ENCODE measurements around the gene CCDC66.

Gene CCDC66

DNA sequence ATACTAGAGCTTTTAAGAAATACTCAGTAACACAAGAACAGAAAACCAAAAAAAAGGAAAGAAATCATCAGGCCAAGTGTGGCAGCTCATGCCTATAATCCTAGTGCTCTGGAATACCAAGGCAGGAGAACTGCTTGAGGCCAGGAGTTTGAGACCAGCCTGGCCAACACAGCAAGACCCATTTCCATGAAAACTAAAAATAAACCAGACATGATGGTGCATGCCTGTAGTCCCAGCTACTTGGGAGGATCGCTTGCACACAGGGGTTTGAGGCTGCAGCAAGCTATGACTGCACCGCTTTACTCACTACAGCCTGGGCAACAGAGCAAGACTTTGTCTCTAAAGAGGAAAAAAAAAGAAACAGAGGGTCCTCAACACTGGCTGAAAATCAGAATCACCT is 107.8 kb downstream of the CCDC66 start:
- Histone ChIP-seq H3K27ac (ENCODE audit: low read length, poor library complexity, severe bottlenecking) (no peak overlapping the region), H3K14ac (ENCODE audit: low read length in 2 of 2) (no peak overlapping the region), H3K79me1 (replicated peaks; ENCODE audit: low read length, poor library complexity, severe bottlenecking) (peaks cover 12% of the 10 kb centered on the region), H3K4me3 (ENCODE audit: insufficient read depth in 1 of 2, low read depth in 1 of 2, low read length in 2 of 2) (no peak overlapping the region), H3K18ac (ENCODE audit: low read depth in 1 of 2, low read length in 2 of 2) (no peak overlapping the region), H4K8ac (ENCODE audit: low read length) (no peak overlapping the region), H2AFZ (ENCODE audit: low read depth, low read length) (no peak overlapping the region), H3K9me3 (ENCODE audit: control insufficient read depth, low read length) (no peaks in the 10 kb centered on the region), H2BK5ac (ENCODE audit: low read depth, low read length, poor library complexity, severe bottlenecking) (no peak overlapping the region), H2AK5ac (ENCODE audit: low read length, severe bottlenecking) (no peak overlapping the region), H2BK12ac (ENCODE audit: low read length in 2 of 2) (no peak overlapping the region), H2BK15ac (ENCODE audit: low read depth, poor library complexity, severe bottlenecking) (no peak overlapping the region), H3K36me3 (ENCODE audit: control insufficient read depth in 1 of 2, insufficient read depth in 2 of 2, low read depth in 1 of 2, low read length in 2 of 2) (peaks cover 28 to 97% of the 10 kb centered on the region in 2 experiments), H3K4ac (ENCODE audit: low read depth in 1 of 2, low read length in 2 of 2) (no peak overlapping the region), H4K91ac (ENCODE audit: low read length) (no peak overlapping the region), H3K27me3 (ENCODE audit: control insufficient read depth in 1 of 2, insufficient read depth in 1 of 2, low read length in 2 of 2) (no peaks in the 10 kb centered on the region), H2BK120ac (ENCODE audit: low read depth, low read length) (no peak overlapping the region), H3K23ac (ENCODE audit: low read length in 2 of 2) (no peak overlapping the region), H3K4me2 (ENCODE audit: low read length, poor library complexity, severe bottlenecking) (no peak overlapping the region), H3K4me1 (ENCODE audit: control insufficient read depth, insufficient read depth, low read depth, low read length) (no peaks in the 10 kb centered on the region), H3K9ac (ENCODE audit: low read length) (no peak overlapping the region)
- no peak for DNase-seq
- 98% methylated on average over 2 of the region's 2 CpGs for WGBS

DNA sequence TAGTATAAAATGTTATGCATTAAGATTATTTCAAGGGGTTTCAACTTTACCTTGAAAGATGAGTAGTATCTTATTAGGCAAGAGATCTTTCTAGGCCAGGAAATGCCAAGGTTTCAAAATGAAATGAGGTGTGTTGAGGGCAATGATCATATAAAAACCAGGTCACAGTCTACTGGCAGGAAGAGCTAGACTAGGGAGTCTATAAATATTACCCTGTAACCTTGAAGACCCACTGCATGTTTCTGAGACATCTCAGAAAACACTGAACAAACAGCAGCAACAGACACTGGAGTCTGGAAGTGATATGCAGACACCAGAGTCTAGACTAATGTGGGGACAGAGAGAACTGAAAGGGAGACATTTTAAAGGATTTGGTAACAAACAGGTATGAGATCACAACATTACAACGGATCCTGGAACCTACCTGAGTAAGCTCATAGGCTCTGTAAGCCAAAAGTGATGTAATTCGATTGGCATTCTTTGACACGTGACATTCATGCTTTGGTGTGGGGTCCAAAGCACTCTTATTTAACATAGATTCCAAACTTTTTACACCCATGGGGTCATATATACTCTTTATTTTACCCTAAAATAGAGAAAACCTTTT is 111.1 kb downstream of the CCDC66 start:
- H4K8ac ChIP-seq (ENCODE audit: low read length): no peak overlapping the region
- H2BK12ac ChIP-seq (ENCODE audit: low read length in 2 of 2): no peak overlapping the region
- peaks cover 17% of the 10 kb centered on the region for H3K79me1 ChIP-seq (replicated peaks; ENCODE audit: low read length, poor library complexity, severe bottlenecking)
- no peak overlapping the region for H3K4me2 ChIP-seq (ENCODE audit: low read length, poor library complexity, severe bottlenecking)
- no peak overlapping the region for H3K23ac ChIP-seq (ENCODE audit: low read length in 2 of 2)
- 100% methylated on average over 3 of the region's 3 CpGs for WGBS
- H2BK15ac ChIP-seq (ENCODE audit: low read depth, poor library complexity, severe bottlenecking): no peak overlapping the region
- H2BK5ac ChIP-seq (ENCODE audit: low read depth, low read length, poor library complexity, severe bottlenecking): no peak overlapping the region
- H3K4me3 ChIP-seq (ENCODE audit: insufficient read depth in 1 of 2, low read depth in 1 of 2, low read length in 2 of 2): no peak overlapping the region
- H3K4me1 ChIP-seq (ENCODE audit: control insufficient read depth, insufficient read depth, low read depth, low read length): no peaks in the 10 kb centered on the region
- no peaks in the 10 kb centered on the region for H3K9me3 ChIP-seq (ENCODE audit: control insufficient read depth, low read length)
- H3K27ac ChIP-seq (ENCODE audit: low read length, poor library complexity, severe bottlenecking): no peak overlapping the region
- H3K14ac ChIP-seq (ENCODE audit: low read length in 2 of 2): no peak overlapping the region
- H2AK5ac ChIP-seq (ENCODE audit: low read length, severe bottlenecking): no peak overlapping the region
- no peak for DNase-seq
- H3K27me3 ChIP-seq (ENCODE audit: control insufficient read depth in 1 of 2, insufficient read depth in 1 of 2, low read length in 2 of 2): no peaks in the 10 kb centered on the region
- peaks cover 28 to 97% of the 10 kb centered on the region in 2 experiments for H3K36me3 ChIP-seq (ENCODE audit: control insufficient read depth in 1 of 2, insufficient read depth in 2 of 2, low read depth in 1 of 2, low read length in 2 of 2)
- H4K91ac ChIP-seq (ENCODE audit: low read length): no peak overlapping the region
- H3K4ac ChIP-seq (ENCODE audit: low read depth in 1 of 2, low read length in 2 of 2): no peak overlapping the region
- H2BK120ac ChIP-seq (ENCODE audit: low read depth, low read length): no peak overlapping the region
- no peak overlapping the region for H3K18ac ChIP-seq (ENCODE audit: low read depth in 1 of 2, low read length in 2 of 2)
- no peak overlapping the region for H3K9ac ChIP-seq (ENCODE audit: low read length)
- no peak overlapping the region for H2AFZ ChIP-seq (ENCODE audit: low read depth, low read length)

All from mesenchymal stem cell (in vitro differentiated cells and primary cell).